Skeletal muscle tissue (tissue), 5 donors: ENCODE data around the gene PCLAF. TPM values are rescaled to one million over a fixed set of nuclear protein-coding genes. Genes with fewer than 3 reads are reported as not detected.
"Not testable (repeated sequence)": the region's sequence is repeated elsewhere in the genome, so short reads cannot be mapped to it uniquely, and the experiment has no call there.

ENCODE experiments used
- H3K27ac ChIP-seq: one replicate; pipeline ENCODE4 v1.7.0; 2013; ENCODE audit warnings: mild to moderate bottlenecking, low read depth, low read length, inconsistent platforms
- H3K27me3 ChIP-seq, 3 donors: one replicate each; pipeline ENCODE4 v1.7.0; 2013; ENCODE audit warnings: low read length in 3 of 3; ENCODE audit not compliant: control insufficient read depth in 3 of 3, insufficient read depth in 3 of 3
- H3K36me3 ChIP-seq, 3 donors: one replicate each; pipeline ENCODE4 v1.7.0; 2013; ENCODE audit warnings: low read length in 3 of 3; ENCODE audit not compliant: control insufficient read depth in 3 of 3, insufficient read depth in 3 of 3
- H3K4me1 ChIP-seq, 3 donors: one replicate each; pipeline ENCODE4 v1.7.0; 2013; ENCODE audit warnings: low read length in 3 of 3, mild to moderate bottlenecking in 3 of 3; ENCODE audit not compliant: control insufficient read depth in 3 of 3, insufficient read depth in 3 of 3
- H3K4me3 ChIP-seq, 3 donors: one replicate each; pipeline ENCODE4 v1.7.0; 2013; ENCODE audit warnings: low read length in 3 of 3
- H3K9ac ChIP-seq, 3 donors: one replicate each; pipeline ENCODE4 v1.7.0; 2013; ENCODE audit warnings: low read length in 3 of 3, mild to moderate bottlenecking in 3 of 3, moderate library complexity in 2 of 3, low read depth in 1 of 3
- H3K9me3 ChIP-seq, 3 donors: one replicate each; pipeline ENCODE4 v1.7.0; 2013; ENCODE audit warnings: low read length in 3 of 3; ENCODE audit not compliant: control insufficient read depth in 3 of 3
- small RNA-seq: library from RNA; depleted of rRNA; stranded (forward); fragments of <200 nt; gene quantifications from one replicate; pipeline ENCODE3, GENCODE V24; 2014
- total RNA-seq: library from RNA; depleted of rRNA; stranded (reverse); fragments of >200 nt; gene quantifications from one replicate; pipeline ENCODE4 v1.2.3, GENCODE V29; 2014
- donor health status: Osteomylitis.

PCLAF gene
- total RNA-seq, 1 donor from 2014 or later, result 12.0 TPM

DNA sequence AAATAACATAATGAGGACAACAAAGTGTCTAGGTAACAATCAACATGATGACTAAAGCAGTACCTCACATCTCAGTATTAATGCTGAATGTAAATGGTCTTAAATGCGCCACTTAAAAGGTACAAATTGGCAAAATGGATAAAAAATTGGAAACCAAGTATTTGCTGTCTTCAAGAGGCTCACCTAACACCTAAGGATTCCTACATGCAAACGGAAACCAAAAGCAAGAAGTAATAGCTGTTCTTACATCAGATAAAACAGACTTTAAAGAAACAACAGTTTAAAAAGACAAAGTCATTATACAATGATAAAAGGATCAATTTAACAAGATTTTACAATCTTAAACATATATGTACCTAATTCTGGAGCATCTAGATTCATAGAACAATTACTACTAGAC lies 47.7 kb downstream of the PCLAF start:
- Histone ChIP-seq H3K27me3 (no peaks in the 10 kb centered on the region), H3K4me3 (no peak overlapping the region), H3K36me3 (no peaks in the 10 kb centered on the region), H3K4me1 (no peaks in the 10 kb centered on the region), H3K9ac (no peak overlapping the region), H3K9me3 (no peaks in the 10 kb centered on the region), H3K27ac (no peak overlapping the region)

DNA sequence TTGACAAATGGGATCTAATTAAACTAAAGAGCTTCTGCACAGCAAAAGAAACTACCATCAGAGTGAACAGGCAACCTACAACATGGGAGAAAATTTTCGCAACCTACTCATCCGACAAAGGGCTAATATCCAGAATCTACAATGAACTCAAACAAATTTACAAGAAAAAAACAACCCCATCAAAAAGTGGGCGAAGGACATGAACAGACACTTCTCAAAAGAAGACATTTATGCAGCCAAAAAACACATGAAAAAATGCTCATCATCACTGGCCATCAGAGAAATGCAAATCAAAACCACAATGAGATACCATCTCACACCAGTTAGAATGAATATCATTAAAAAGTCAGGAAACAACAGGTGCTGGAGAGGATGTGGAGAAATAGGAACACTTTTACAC lies 49.6 kb downstream of the PCLAF start:
- not testable (repeated sequence) for H3K9me3 ChIP-seq, H3K36me3 ChIP-seq, H3K27ac ChIP-seq, H3K9ac ChIP-seq, H3K27me3 ChIP-seq, H3K4me3 ChIP-seq, H3K4me1 ChIP-seq

DNA sequence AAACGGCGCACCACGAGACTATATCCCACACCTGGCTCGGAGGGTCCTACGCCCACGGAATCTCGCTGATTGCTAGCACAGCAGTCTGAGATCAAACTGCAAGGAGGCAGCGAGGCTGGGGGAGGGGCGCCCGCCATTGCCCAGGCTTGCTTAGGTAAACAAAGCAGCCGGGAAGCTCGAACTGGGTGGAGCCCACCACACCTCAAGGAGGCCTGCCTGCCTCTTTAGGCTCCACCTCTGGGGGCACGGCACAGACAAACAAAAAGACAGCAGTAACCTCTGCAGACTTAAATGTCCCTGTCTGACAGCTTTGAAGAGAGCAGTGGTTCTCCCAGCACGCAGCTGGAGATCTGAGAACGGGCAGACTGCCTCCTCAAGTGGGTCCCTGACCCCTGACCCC lies 54.3 kb downstream of the PCLAF start:
- not testable (repeated sequence) for H3K27ac ChIP-seq, H3K9ac ChIP-seq, H3K27me3 ChIP-seq, H3K9me3 ChIP-seq, H3K36me3 ChIP-seq, H3K4me1 ChIP-seq, H3K4me3 ChIP-seq

DNA sequence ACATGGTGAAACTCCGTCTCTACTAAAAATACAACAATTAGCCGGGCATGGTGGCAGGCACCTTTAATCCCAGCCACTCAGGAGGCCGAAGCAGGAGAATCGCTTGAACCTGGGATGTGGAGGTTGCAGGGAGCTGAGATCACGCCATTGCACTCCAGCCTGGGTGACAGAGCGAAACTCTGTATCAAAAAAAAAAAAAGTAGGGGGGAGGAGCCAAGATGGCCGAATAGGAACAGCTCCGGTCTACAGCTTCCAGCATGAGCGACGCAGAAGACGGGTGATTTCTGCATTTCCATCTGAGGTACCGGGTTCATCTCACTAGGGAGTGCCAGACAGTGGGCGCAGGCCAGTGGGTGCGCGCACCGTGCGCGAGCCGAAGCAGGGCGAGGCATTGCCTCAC lies 54.8 kb downstream of the PCLAF start:
- H3K36me3 ChIP-seq, H3K27ac ChIP-seq, H3K4me1 ChIP-seq, H3K4me3 ChIP-seq, H3K9ac ChIP-seq, H3K27me3 ChIP-seq, H3K9me3 ChIP-seq: not testable (repeated sequence)

DNA sequence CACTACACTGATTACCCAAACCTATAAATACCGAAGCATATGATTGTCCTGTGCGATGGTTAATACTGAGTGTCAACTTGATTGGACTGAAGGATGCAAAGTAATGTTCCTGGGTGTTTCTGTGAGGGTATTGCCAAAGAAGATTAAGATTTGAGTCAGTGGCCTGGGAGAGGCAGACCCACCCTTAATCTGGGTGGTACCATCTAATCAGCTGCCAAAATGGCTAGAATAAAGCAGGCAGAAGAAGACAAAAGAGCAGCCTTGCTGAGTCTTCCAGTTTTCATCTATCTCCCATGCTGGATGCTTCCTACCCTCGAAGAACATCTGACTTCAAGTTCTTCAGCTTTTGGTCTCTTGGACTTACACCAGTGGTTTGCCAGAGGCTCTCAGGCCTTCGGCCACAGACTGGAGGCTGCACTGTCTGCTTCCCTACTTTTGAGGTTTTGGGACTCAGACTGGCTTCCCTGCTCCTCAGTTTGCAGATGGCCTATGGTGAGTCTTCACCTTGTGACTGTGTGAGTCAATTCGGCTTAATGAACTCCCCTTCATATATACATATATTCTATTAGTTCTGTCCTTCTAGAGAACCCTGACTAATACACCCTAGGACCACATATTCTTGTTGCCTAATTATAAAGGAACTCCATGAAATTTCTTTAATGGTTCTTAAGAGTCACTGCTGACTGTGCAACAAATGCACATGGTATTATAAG lies 56.9 kb downstream of the PCLAF start:
- Histone ChIP-seq H3K27ac (no peak overlapping the region), H3K9ac (no peak overlapping the region), H3K4me1 (no peaks in the 10 kb centered on the region), H3K9me3 (no peaks in the 10 kb centered on the region), H3K4me3 (no peak overlapping the region), H3K27me3 (no peaks in the 10 kb centered on the region), H3K36me3 (no peaks in the 10 kb centered on the region)

DNA sequence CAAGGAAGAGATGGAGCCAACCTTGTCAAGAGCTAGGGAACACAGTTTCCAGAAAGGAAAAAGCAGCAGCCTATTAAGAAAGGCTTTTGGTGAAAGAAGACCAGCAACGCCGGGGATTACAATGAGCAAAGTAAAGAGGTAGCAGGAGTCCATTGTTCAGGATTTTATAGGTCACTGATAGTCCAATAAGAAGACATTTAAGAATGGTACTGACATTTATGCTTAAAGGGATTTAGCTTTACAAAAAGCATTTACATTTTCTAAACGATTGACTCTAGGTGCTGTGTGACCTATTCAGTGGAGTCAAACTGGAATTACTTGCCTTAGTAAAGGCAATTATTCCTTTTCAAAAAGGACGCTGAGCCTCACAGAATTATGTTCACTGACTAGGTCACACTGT lies 66.0 kb downstream of the PCLAF start:
- no peak overlapping the region for H3K27ac ChIP-seq
- H3K9ac ChIP-seq, result no peak overlapping the region
- H3K4me3 ChIP-seq, result no peak overlapping the region
- no peaks in the 10 kb centered on the region for H3K9me3 ChIP-seq
- H3K36me3 ChIP-seq, result no peaks in the 10 kb centered on the region
- no peaks in the 10 kb centered on the region for H3K27me3 ChIP-seq
- H3K4me1 ChIP-seq, result peaks cover 0 to 3% (median 0%) of the 10 kb centered on the region in 3 donors

DNA sequence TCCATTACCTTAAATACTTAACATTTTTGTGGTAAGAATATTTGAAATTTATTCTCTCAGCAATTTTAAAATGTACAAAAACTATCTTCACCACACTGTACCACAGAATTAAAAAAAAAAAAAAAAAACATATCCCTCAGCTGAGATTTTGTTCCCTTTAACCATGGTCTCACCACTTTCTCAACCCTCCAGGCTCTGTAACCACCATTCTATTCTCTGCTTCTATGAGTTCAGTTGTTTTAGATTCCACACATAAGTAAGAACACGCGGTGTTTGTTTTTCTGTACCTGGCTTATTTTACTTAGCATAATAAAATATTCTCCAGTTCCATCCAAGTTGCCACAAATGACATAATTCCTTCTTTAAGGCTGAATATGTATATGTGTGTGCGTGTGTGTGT lies 66.8 kb downstream of the PCLAF start:
- Histone ChIP-seq H3K9me3 (no peaks in the 10 kb centered on the region), H3K27ac (no peak overlapping the region), H3K9ac (no peak overlapping the region), H3K27me3 (no peaks in the 10 kb centered on the region), H3K4me1 (peaks cover 0 to 3% (median 0%) of the 10 kb centered on the region in 3 donors), H3K4me3 (no peak overlapping the region), H3K36me3 (no peaks in the 10 kb centered on the region)

Small RNAs within 50 kb of the gene (small RNA-seq; reads per million reads assigned to genes)
- not detected for gene RF00554

Other genes starting within 250 kb of the PCLAF start
- gene SNX22, start 229.7 kb downstream of the PCLAF start, total RNA-seq, result 1.0 TPM
- gene PPIB, start 218.4 kb downstream of the PCLAF start, total RNA-seq, result 199 TPM
- 26.6 TPM for gene CSNK1G1, start 25.3 kb downstream of the PCLAF start, total RNA-seq
- gene TRIP4, start 6.4 kb upstream of the PCLAF start, total RNA-seq, result 12.0 TPM
- gene ZNF609, start 79.1 kb upstream of the PCLAF start, total RNA-seq, result 13.6 TPM